GM19035 (cell line): Measurements from ENCODE around the gene PHB1.
"Not testable (repeated sequence)": the region's sequence is repeated elsewhere in the genome, so short reads cannot be mapped to it uniquely, and the experiment has no call there.

ENCODE experiments used
- ATAC-seq: cut with Tn5 transposase; IDR thresholded peaks from one replicate; pipeline ENCODE4 v1.9.1; 2021; ENCODE audit not compliant: unreplicated experiment

PHB1 gene

GRCh38 chr17:49381793-49382192 is 32.9 kb downstream of the PHB1 start:
- no peak for ATAC-seq

GRCh38 chr17:49381033-49381432 is 33.6 kb downstream of the PHB1 start:
- ATAC-seq, result no peak

- no peak for ATAC-seq
These were observed 34.8 kb downstream of the PHB1 start for GRCh38 chr17:49379926-49380325.

- no peak for ATAC-seq
These were observed 36.4 kb downstream of the PHB1 start for GRCh38 chr17:49378311-49378710.

- no peak for ATAC-seq
These were observed 39.1 kb downstream of the PHB1 start for GRCh38 chr17:49375544-49375943.

- no peak for ATAC-seq
These were observed 41.6 kb downstream of the PHB1 start for GRCh38 chr17:49373115-49373514.

- ATAC-seq, result no peak
These were observed 42.3 kb downstream of the PHB1 start for GRCh38 chr17:49372425-49372824.

- ATAC-seq, result no peak
These were observed 43.5 kb downstream of the PHB1 start for GRCh38 chr17:49370971-49371834.

- ATAC-seq, result no peak
These were observed 44.9 kb downstream of the PHB1 start for GRCh38 chr17:49369760-49370159.

GRCh38 chr17:49369089-49369488 is 45.6 kb downstream of the PHB1 start:
- no peak for ATAC-seq

- no peak for ATAC-seq
These were observed 49.0 kb downstream of the PHB1 start for GRCh38 chr17:49365667-49366066.

GRCh38 chr17:49365126-49365525 is 49.6 kb downstream of the PHB1 start:
- not testable (repeated sequence) for ATAC-seq

GRCh38 chr17:49364119-49364518 is 50.6 kb downstream of the PHB1 start:
- ATAC-seq, result no peak

- no peak for ATAC-seq
These were observed 51.4 kb downstream of the PHB1 start for GRCh38 chr17:49363251-49363650.

- ATAC-seq, result no peak
These were observed 52.0 kb downstream of the PHB1 start for GRCh38 chr17:49362723-49363117.

GRCh38 chr17:49361902-49362722 is 52.6 kb downstream of the PHB1 start, which contains the start of gene ZNF652:
ZNF652 (minus strand) TSS chr17:49362250; CDS start chr17:49317725, 44,525 bp downstream.
- ATAC-seq, result peak; percentile 65

GRCh38 chr17:49361129-49361901 is 53.4 kb downstream of the PHB1 start:
- peak; percentile 23 for ATAC-seq

- ATAC-seq, result no peak
These were observed 53.9 kb downstream of the PHB1 start for GRCh38 chr17:49360796-49361128.

- no peak for ATAC-seq
These were observed 54.5 kb downstream of the PHB1 start for GRCh38 chr17:49359990-49360795.

- ATAC-seq, result no peak
These were observed 55.9 kb downstream of the PHB1 start for GRCh38 chr17:49358641-49359247.
